GM12874 (cell line): ENCODE measurements around the gene STX1A.

Experiments
- TF ChIP-seq, protein P1 (sequence below): IDR thresholded peaks from 2 replicates; pipeline ENCODE4 v1.5.1; 2011; ENCODE audit warnings: low read depth, mild to moderate bottlenecking, control low read depth, low read length, moderate library complexity; ENCODE audit not compliant: insufficient read depth

Gene STX1A

DNA sequence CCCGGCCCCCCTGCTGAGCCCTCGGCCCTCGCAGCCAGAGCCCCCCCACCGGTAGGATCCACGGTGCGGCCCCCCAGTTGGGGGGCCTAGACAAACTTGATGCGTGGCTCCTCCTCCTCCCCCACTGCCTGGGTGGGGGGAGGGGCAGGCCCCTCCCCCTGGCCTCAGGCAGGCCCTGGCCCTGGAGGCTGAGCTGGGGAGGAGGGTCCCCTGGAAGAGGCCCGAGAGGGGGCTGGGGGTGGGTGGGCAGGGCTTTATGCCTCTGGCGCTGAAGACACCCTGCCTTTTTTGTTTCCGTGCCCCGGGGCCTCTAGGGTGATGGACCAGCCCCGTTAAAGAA is 48.2 kb downstream of the STX1A start:
- TF ChIP-seq, protein P1, sequence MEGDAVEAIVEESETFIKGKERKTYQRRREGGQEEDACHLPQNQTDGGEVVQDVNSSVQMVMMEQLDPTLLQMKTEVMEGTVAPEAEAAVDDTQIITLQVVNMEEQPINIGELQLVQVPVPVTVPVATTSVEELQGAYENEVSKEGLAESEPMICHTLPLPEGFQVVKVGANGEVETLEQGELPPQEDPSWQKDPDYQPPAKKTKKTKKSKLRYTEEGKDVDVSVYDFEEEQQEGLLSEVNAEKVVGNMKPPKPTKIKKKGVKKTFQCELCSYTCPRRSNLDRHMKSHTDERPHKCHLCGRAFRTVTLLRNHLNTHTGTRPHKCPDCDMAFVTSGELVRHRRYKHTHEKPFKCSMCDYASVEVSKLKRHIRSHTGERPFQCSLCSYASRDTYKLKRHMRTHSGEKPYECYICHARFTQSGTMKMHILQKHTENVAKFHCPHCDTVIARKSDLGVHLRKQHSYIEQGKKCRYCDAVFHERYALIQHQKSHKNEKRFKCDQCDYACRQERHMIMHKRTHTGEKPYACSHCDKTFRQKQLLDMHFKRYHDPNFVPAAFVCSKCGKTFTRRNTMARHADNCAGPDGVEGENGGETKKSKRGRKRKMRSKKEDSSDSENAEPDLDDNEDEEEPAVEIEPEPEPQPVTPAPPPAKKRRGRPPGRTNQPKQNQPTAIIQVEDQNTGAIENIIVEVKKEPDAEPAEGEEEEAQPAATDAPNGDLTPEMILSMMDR = no peak

DNA sequence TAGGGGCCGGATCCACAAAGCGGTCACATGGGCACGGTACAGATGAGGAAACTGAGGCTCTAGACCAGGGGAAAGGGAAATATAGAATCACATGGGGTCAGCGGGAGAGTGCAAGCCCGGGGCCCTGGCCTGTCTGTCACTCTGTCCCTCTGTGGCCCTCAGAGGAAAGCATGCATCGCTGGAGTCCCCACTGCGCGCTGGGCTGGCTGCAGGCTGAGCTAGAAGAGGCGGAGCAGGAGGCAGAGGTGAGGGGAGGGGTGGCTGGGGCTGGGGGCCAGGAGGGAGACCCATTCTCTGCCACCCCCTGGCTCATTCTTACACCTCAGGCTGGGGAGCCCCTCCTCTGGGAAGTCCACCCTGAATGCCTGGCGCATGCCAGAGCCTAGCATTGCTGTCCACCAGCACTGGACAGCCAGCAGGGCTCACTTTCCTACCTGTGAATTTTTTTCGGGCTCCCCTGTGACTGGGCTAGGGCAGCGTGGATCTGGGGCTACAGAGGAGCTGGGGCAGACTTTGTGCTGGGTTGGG is 49.5 kb downstream of the STX1A start:
- TF ChIP-seq, protein P1 = no peak

DNA sequence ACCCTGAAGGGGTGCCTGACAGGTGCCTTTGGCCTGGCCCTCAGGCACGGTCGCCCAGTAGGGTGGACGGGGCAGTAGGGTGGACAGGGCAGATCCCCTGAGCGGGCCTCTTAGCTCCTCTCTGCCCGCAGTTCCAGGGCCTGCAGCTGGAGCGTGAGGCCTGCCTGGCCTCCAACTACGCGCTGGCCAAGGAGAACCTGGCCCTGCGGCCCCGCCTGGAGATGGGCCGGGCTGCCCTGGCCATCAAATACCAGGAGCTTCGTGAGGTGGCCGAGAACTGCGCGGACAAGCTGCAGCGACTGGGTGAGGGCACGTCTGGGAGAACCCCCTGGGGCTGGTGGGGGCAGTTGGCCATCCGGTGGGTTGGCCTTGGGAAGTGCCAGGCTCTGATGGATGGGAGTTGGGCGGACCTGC is 50.2 kb downstream of the STX1A start:
- TF ChIP-seq, protein P1 = no peak

DNA sequence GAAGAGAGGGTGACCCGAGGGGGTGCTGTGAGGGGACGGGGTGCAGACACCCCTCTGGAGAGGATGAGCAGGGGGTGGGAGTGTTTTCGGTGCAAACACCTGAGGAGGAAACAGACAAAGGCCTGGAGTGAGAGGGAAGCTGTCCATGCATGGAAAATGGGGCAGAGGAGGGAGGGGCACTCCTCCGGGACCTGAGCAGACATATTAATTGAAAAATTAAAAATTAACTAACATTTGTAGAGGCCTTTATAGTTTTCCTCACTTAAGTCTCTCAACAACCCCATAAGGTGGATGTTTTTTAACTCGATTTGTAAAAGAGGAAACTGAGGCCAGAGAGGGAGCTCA is 50.6 kb downstream of the STX1A start:
- TF ChIP-seq, protein P1 = no peak

DNA sequence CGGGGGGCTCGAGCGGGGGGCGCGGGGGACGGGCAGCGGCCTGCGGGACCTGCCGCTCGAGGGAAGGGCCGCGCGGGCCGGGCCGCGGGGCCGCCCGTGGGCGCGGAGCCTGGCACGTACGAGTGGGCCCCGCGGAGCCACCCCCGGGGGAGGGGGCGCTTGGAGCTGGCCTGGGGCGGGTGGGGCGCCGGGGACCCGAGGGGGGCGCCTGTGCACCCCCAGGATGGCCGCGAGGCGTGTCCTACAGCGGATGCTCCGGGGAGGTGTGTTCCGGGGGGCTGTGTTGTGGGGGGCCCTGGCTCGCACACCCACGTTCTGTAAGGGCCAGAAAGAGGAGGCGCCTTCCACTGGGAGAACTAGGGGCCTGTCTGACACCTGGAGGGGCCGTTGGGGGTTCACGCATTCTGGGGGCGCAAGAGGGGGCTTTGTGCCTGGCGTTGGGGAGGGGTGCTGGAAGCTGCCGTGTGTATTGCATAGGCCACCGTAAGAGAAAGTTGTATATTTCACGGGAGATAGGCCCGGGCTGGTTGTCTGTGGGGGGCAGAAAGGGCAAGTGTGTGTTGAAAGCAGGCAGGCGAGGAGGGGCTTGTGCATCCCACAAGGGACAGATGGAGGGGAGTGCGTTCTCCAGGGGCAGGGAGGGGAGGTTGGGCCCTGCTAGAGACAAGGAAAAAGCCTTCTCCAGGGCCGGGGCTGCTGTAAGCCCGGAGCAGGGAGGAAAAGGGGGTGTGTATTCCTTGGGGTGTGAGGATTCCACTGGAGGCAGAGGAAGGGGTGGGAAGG is 51.2 kb downstream of the STX1A start:
- TF ChIP-seq, protein P1 = no peak

DNA sequence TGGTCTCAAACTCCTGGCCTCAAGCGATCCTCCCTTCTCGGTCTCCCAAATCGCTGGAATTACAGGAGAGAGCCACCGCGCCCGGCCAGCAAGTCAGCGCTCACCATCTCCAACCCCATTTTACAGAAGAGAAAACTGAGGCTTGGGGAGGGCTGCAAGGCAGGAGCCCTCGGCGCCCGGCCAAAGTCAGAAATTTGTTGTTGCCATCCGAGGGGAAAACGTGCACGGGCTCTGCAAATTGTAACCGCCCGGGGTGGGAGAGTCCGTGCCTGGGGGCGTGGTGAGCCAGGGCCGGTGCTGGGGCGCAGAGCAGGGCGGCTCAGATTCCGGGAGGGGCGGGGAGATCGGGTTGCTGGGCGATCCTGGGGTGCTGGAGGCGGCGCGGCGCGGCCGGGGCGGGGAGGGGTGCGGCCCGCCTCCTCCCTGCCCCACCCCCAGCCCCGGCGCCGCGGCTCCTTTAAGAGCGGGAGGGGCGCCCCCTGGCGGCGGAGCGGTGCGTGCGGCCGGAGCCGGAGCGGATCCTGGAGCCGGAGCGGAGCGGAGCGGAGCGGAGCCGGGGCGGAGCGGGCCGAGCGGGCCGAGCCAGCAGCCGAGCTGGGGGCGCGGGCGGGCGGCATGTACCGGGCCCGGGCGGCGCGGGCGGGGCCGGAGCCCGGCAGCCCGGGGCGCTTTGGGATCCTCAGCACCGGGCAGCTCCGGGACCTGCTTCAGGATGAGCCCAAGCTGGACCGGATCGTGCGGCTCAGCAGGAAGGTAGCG is 51.9 kb downstream of the STX1A start, which contains the start of gene VPS37D:
VPS37D (plus strand) TSS at position 488 of the 759 bp plus-strand sequence; CDS start at position 616, 128 bp downstream.
- TF ChIP-seq, protein P1 = peak; percentile 88

DNA sequence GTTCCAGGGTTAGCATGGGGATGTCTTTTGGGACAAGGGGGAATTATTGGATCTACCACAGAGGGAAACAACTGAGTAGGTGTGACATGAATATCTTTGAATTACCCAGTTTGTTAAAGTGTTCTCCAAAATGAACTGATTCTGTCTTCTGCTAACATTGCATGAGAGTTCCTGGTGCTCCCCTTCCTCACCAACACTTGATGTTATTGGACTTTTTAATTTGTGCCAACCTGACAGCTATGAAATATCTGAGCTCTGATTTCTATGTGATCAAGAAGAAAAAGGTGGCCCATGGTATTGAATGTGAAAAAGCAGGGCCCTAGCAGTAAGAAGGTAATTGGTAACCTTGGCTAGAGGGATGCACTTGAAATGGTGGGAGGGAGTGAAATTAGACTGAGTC is 56.4 kb downstream of the STX1A start:
- TF ChIP-seq, protein P1 = no peak
